HepG2 (cell line): ENCODE results near the gene TRAPPC12. TPM values are rescaled to one million over a fixed set of nuclear protein-coding genes. Genes with fewer than 3 reads are reported as not detected.

Source experiments
- ATAC-seq: fragments of 200-7000 bp; cut with Tn5 transposase; 3 replicates; pipeline ENCODE4 v1.9.1; 2020; ENCODE audit warnings: mild to moderate bottlenecking, moderate library complexity
- BruUV-seq: library from RNA; stranded (reverse); fragments of 400-500 nt; replicated peaks from 2 replicates; lab custom pipeline; 2021; lab: Mats Ljungman, UMichigan
- CTCF ChIA-PET: fragments of 300-600 bp; formaldehyde crosslinking; extraction: SDS; loops from one replicate; lab custom pipeline; 2021; ENCODE audit warnings: low total read pairs, inconsistent platforms, low intra/inter-chr PET ratio; lab: Yijun Ruan, JAX
- POLR2A ChIA-PET: fragments of 350-600 bp; sonication (Branson Sonifier 250); formaldehyde crosslinking; loops from one replicate; lab custom pipeline; 2020; ENCODE audit warnings: antibody characterized with exemption, inconsistent platforms; lab: Yijun Ruan, JAX
- DNase-seq: peaks from one replicate; pipeline ENCODE4 v3.0.0-alpha.2; 2015; ENCODE audit warnings: low spot score
- FAIRE-seq: peaks from 3 replicates; lab custom pipeline; 2011; peaks lifted over from hg19 to GRCh38; lab: Jason Lieb, UNC
- H2AFZ ChIP-seq: one replicate; pipeline ENCODE4 v1.6.1; 2011; ENCODE audit warnings: low read length, inconsistent platforms
- H3K27ac ChIP-seq: fragments of 300-600 bp; 3 replicates; pipeline ENCODE4 v1.8.0; 2011; ENCODE audit warnings: mixed run types, mild to moderate bottlenecking, mixed read lengths, low read length, inconsistent platforms; ENCODE audit not compliant: insufficient read depth; ENCODE audit errors: extremely low read length
- H3K27me3 ChIP-seq, 2 experiments: fragments of 200-600 bp in 1 of 2; 2 replicates in 1 of 2; 3 replicates in 1 of 2; pipeline versions ENCODE4 v1.6.0 to v1.8.0; 2011; ENCODE audit warnings: low read length in 2 of 2, mild to moderate bottlenecking in 2 of 2, moderate library complexity in 2 of 2, inconsistent platforms in 1 of 2; ENCODE audit not compliant: insufficient read depth in 2 of 2, control insufficient read depth in 1 of 2
- H3K36me3 ChIP-seq, 2 experiments: fragments of 200-600 bp in 1 of 2; replicated peaks in 1 of 2; 2 replicates in 1 of 2; 3 replicates in 1 of 2; pipeline versions ENCODE4 v1.5.1 to v1.8.0; 2011; ENCODE audit warnings: low read length in 2 of 2, inconsistent platforms in 1 of 2; ENCODE audit not compliant: insufficient read depth in 2 of 2, control insufficient read depth in 1 of 2
- H3K4me1 ChIP-seq: 2 replicates; pipeline ENCODE4 v1.5.1; 2012; ENCODE audit warnings: low read length, inconsistent platforms; ENCODE audit not compliant: insufficient read depth
- H3K4me2 ChIP-seq: 2 replicates; pipeline ENCODE4 v1.6.0; 2011; ENCODE audit warnings: low read depth, low read length, inconsistent platforms
- H3K4me3 ChIP-seq, 3 experiments: fragments of 200-600 bp in 1 of 3; sonication (generic), shearing (Covaris generic) in 1 of 3; replicated peaks in 1 of 3; 2 replicates each; pipeline ENCODE4 v1.5.1; 2011 to 2016; ENCODE audit warnings: low read length in 3 of 3, inconsistent platforms in 2 of 3, low read depth in 2 of 3, mild to moderate bottlenecking in 2 of 3, control low read depth in 1 of 3, mixed read lengths in 1 of 3; ENCODE audit not compliant: insufficient read depth in 1 of 3
- H3K79me2 ChIP-seq: one replicate; pipeline ENCODE4 v1.6.1; 2011; ENCODE audit warnings: low read length, inconsistent platforms; ENCODE audit not compliant: insufficient read depth
- H3K9ac ChIP-seq: 2 replicates; pipeline ENCODE4 v1.6.0; 2011; ENCODE audit warnings: mild to moderate bottlenecking, low read depth, low read length, inconsistent platforms; ENCODE audit not compliant: insufficient read depth
- H3K9me3 ChIP-seq: 2 replicates; pipeline ENCODE4 v1.5.1; 2012; ENCODE audit warnings: mild to moderate bottlenecking, low read length
- H4K20me1 ChIP-seq: 2 replicates; pipeline ENCODE4 v1.6.0; 2011; ENCODE audit warnings: inconsistent platforms, mild to moderate bottlenecking, low read length, moderate library complexity; ENCODE audit not compliant: insufficient read depth
- HNF4G ChIP-seq, 2 experiments: sonication (generic) in 1 of 2; formaldehyde crosslinking in 1 of 2; IDR thresholded peaks; 2 replicates each; pipeline versions ENCODE4 v1.4.0 to v1.6.1; 2011 to 2020; ENCODE audit warnings: borderline replicate concordance in 2 of 2, low read depth in 2 of 2, mild to moderate bottlenecking in 2 of 2, low read length in 1 of 2, missing genetic modification reagents in 1 of 2, moderate library complexity in 1 of 2
- NAIF1 ChIP-seq: sonication (generic); formaldehyde crosslinking; IDR thresholded peaks from 2 replicates; pipeline ENCODE4 v1.5.0; 2020; ENCODE audit warnings: mild to moderate bottlenecking, missing genetic modification reagents, borderline replicate concordance
- NCOA1 ChIP-seq: sonication (generic); formaldehyde crosslinking; IDR thresholded peaks from 2 replicates; pipeline ENCODE4 v1.9.0; 2021; ENCODE audit warnings: missing genetic modification reagents
- NFE2 ChIP-seq: sonication (generic); formaldehyde crosslinking; IDR thresholded peaks from 2 replicates; pipeline ENCODE4 v1.4.0; 2020; ENCODE audit warnings: missing genetic modification reagents
- NPAS2 ChIP-seq: sonication (generic); formaldehyde crosslinking; IDR thresholded peaks from 2 replicates; pipeline ENCODE4 v1.8.0; 2022; ENCODE audit warnings: mild to moderate bottlenecking, missing genetic modification reagents, borderline replicate concordance
- RARG ChIP-seq: sonication (generic); formaldehyde crosslinking; IDR thresholded peaks from 2 replicates; pipeline ENCODE4 v1.4.0; 2020; ENCODE audit warnings: low read depth, mild to moderate bottlenecking, missing genetic modification reagents
- SAP130 ChIP-seq: IDR thresholded peaks from 2 replicates; pipeline ENCODE4 v1.6.1; 2016; ENCODE audit warnings: low read depth
- THAP7 ChIP-seq: sonication (generic); formaldehyde crosslinking; IDR thresholded peaks from 2 replicates; pipeline ENCODE4 v1.8.1; 2023; ENCODE audit warnings: mild to moderate bottlenecking, missing genetic modification reagents
- USF2 ChIP-seq, 2 experiments: sonication (generic) in 1 of 2; formaldehyde crosslinking in 1 of 2; IDR thresholded peaks; 2 replicates each; pipeline versions ENCODE4 v1.5.1 to v1.6.1; 2011 to 2020; ENCODE audit warnings: borderline replicate concordance in 1 of 2, low read depth in 1 of 2, low read length in 1 of 2, mild to moderate bottlenecking in 1 of 2, missing genetic modification reagents in 1 of 2, moderate library complexity in 1 of 2
- ZBTB20 ChIP-seq: sonication (generic); formaldehyde crosslinking; IDR thresholded peaks from 2 replicates; pipeline ENCODE4 v1.8.1; 2023; ENCODE audit warnings: missing genetic modification reagents, low read depth, mild to moderate bottlenecking, borderline replicate concordance
- ZNF180 ChIP-seq: sonication (generic); formaldehyde crosslinking; IDR thresholded peaks from 2 replicates; pipeline ENCODE4 v1.4.0; 2020; ENCODE audit warnings: low read depth, missing genetic modification reagents, borderline replicate concordance
- ZNF597 ChIP-seq: sonication (generic); formaldehyde crosslinking; IDR thresholded peaks from 2 replicates; pipeline ENCODE4 v1.5.0; 2020; ENCODE audit warnings: missing genetic modification reagents
- WGBS: methylation state at CpG from one replicate; pipeline ENCODE4 v1.1.6; 2017; ENCODE audit warnings: low lambda C conversion rate; 5-methylcytosine and 5-hydroxymethylcytosine counted together
- in situ Hi-C: cut with HindIII; loops from 2 replicates; pipeline ENCODE4 v1.10.0; 2017; ENCODE audit warnings: low pct_unique_long_range_greater_than_20kb; ENCODE audit not compliant: extremely low pct_ligation_motif_present
- intact Hi-C: fragments of 100-400 bp; cut with micrococcal nuclease; formaldehyde crosslinking; loops from one replicate; pipeline ENCODE4 v1.10.0; 2022; ENCODE audit not compliant: unreplicated experiment
- polyA plus RNA-seq, 8 experiments: library from polyadenylated mRNA; depleted of rRNA in 3 of 8; stranded (reverse) in 7 of 8; unstranded in 1 of 8; fragments of >200 nt; fragmentation: Illumina TruSeq in 4 of 8; extraction: Trizol in 4 of 8; gene quantifications; 2 replicates each; pipeline versions ENCODE4 v1.2.1 to v1.2.3, GENCODE V29; 2011 to 2016; ENCODE audit warnings: low read depth in 4 of 8, missing spikeins in 1 of 8, mixed read lengths in 1 of 8; ENCODE audit not compliant: insufficient read depth in 1 of 8
- total RNA-seq, 5 experiments: library from RNA; depleted of rRNA; stranded (reverse); fragments of >200 nt; fragmentation: Illumina TruSeq; extraction: Trizol; gene quantifications; 2 replicates each; pipeline ENCODE4 v1.2.3, GENCODE V29; 2016; ENCODE audit warnings: low read depth in 1 of 5
- TF ChIP-seq, protein P1 (sequence below): sonication (generic); formaldehyde crosslinking; IDR thresholded peaks from 2 replicates; pipeline ENCODE4 v1.5.0; 2020; ENCODE audit warnings: missing genetic modification reagents

Gene TRAPPC12
- total and polyA plus RNA-seq, 2 of the 13 experiments (the other 11 are each of a cell fraction or from before 2014, with no cell fraction given) = 46.4 to 97.7 TPM

DNA sequence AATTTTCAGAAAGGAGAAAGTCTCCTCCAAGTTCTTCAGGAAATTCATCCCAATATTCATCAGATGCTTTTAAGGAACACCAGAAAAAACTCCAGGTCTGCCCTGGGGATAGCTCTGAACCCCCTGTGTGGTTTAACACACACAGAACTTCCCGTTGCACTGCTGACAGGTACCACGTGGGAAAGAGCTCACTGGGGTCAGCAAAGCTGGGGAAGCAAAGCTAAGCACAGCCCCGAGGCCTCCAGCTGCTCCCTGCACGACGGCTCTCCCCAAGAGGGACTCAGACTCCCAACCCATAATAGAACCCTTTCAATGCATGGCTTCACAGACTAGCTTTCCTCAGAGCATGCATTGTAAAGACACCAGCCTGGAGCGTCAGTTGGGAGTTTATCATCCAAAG, 111.8 kb downstream of the TRAPPC12 start:
- H3K9ac ChIP-seq = no peak overlapping the region
- H3K4me1 ChIP-seq = peaks cover 74% of the 10 kb centered on the region
- intact Hi-C loops = no loop called here
- no peak for DNase-seq
- BruUV-seq = no TSS peak
- H3K27me3 ChIP-seq = no peaks in the 10 kb centered on the region
- POLR2A ChIA-PET = interaction anchor here (0.8 to 5.1 kb wide), 8 partner anchors 11 to 161 kb away, joined by 3 to 43 read pairs (median 4); partner anchors contain the start of genes ADI1 and RNASEH1
- H3K79me2 ChIP-seq = no peaks in the 10 kb centered on the region
- CTCF ChIA-PET = no interaction called here
- in situ Hi-C loops = no loop called here
- no peak overlapping the region for H3K27ac ChIP-seq
- no peaks in the 10 kb centered on the region for H4K20me1 ChIP-seq
- peak; percentile 42 for ATAC-seq
- H3K9me3 ChIP-seq = no peaks in the 10 kb centered on the region
- H2AFZ ChIP-seq = no peak overlapping the region
- 8% methylated on average over 6 of the region's 6 CpGs for WGBS
- peak overlapping the region; percentile 32 for H3K4me2 ChIP-seq
- no peak overlapping the region; a peak in 1 of 6 replicates for H3K4me3 ChIP-seq
- no peak for FAIRE-seq
- peaks cover 0 to 2% of the 10 kb centered on the region in 2 experiments; a peak in 2 of 5 replicates for H3K36me3 ChIP-seq
- TF ChIP-seq NAIF1 (no peak), NCOA1 (CRISPR knock-in tag) (no peak), THAP7 (no peak), USF2 (IDR thresholded peaks at IDR 0.05; ENCODE audit: low read depth, low read length) (no peak), USF2 (CRISPR knock-in tag; IDR thresholded peaks at IDR 0.05; ENCODE audit: borderline replicate concordance) (no peak), NFE2 (CRISPR knock-in tag) (no peak), RARG (CRISPR knock-in tag) (no peak), ZNF597 (CRISPR knock-in tag) (no peak), ZNF180 (CRISPR knock-in tag) (no peak), ZBTB20 (CRISPR knock-in tag) (no peak), NPAS2 (no peak), HNF4G (IDR thresholded peaks at IDR 0.05; ENCODE audit: borderline replicate concordance, low read depth, low read length) (no peak), HNF4G (CRISPR knock-in tag; IDR thresholded peaks at IDR 0.05; ENCODE audit: borderline replicate concordance, low read depth) (no peak), SAP130 (CRISPR knock-in tag) (peak; percentile 72)
- TF ChIP-seq, protein P1, sequence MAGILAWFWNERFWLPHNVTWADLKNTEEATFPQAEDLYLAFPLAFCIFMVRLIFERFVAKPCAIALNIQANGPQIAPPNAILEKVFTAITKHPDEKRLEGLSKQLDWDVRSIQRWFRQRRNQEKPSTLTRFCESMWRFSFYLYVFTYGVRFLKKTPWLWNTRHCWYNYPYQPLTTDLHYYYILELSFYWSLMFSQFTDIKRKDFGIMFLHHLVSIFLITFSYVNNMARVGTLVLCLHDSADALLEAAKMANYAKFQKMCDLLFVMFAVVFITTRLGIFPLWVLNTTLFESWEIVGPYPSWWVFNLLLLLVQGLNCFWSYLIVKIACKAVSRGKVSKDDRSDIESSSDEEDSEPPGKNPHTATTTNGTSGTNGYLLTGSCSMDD (CRISPR knock-in tag) = no peak
